CD4-positive, alpha-beta T cell treated with Interleukin-1 beta for 1 hour (primary cell): Measurements from ENCODE around the gene GRHL3.
A peak's percentile ranks its signal among the peaks of the same experiment; 100 is the strongest.

Experiments
- DNase-seq, 2 donors: peaks; one replicate each; pipeline ENCODE4 v3.0.0-alpha.2; 2020 to 2022

The GRHL3 gene

GRCh38 chr1:24318615-24319311 lies 394 bp upstream of the GRHL3 start:
- no peak for DNase-seq

- no peak for DNase-seq
These were observed 805 bp downstream of the GRHL3 start for GRCh38 chr1:24319962-24320361.

- no peak for DNase-seq
These were observed 2.0 kb downstream of the GRHL3 start for GRCh38 chr1:24321126-24321525.

GRCh38 chr1:24321697-24322469 lies 2.7 kb downstream of the GRHL3 start:
- DNase-seq: peak; percentile 64 to 66

GRCh38 chr1:24322470-24323177 lies 3.5 kb downstream of the GRHL3 start:
- no peak for DNase-seq

- no peak for DNase-seq
These were observed 4.1 kb downstream of the GRHL3 start for GRCh38 chr1:24323281-24323680.

GRCh38 chr1:24324903-24325302 lies 5.7 kb downstream of the GRHL3 start:
- DNase-seq: no peak

- DNase-seq: no peak
These were observed 6.7 kb downstream of the GRHL3 start for GRCh38 chr1:24325587-24326449.

- no peak for DNase-seq
These were observed 8.3 kb downstream of the GRHL3 start for GRCh38 chr1:24327486-24327885.

- no peak for DNase-seq
These were observed 8.7 kb downstream of the GRHL3 start for GRCh38 chr1:24327891-24328290.

- no peak for DNase-seq
These were observed 10.2 kb downstream of the GRHL3 start for GRCh38 chr1:24329331-24329730.

- DNase-seq: no peak
These were observed 10.8 kb downstream of the GRHL3 start for GRCh38 chr1:24329797-24330543.

- no peak for DNase-seq
These were observed 13.0 kb downstream of the GRHL3 start for GRCh38 chr1:24331961-24332673.

- no peak for DNase-seq
These were observed 16.9 kb downstream of the GRHL3 start for GRCh38 chr1:24336075-24336474.

- no peak for DNase-seq
These were observed 18.3 kb downstream of the GRHL3 start for GRCh38 chr1:24337455-24337854.

- no peak for DNase-seq
These were observed 19.3 kb downstream of the GRHL3 start for GRCh38 chr1:24338447-24338846.

- DNase-seq: no peak
These were observed 20.8 kb downstream of the GRHL3 start for GRCh38 chr1:24339996-24340395.

GRCh38 chr1:24340770-24341169 lies 21.6 kb downstream of the GRHL3 start:
- DNase-seq: no peak

GRCh38 chr1:24341260-24341659 lies 22.1 kb downstream of the GRHL3 start:
- DNase-seq: no peak

GRCh38 chr1:24343412-24344089 lies 24.4 kb downstream of the GRHL3 start:
- no peak for DNase-seq
